SU-DHL-6 (cell line): ENCODE data around the gene D2HGDH.

Experiments used
- H2AFZ ChIP-seq: fragments of 200-600 bp; sonication (generic); 2 replicates; pipeline ENCODE4 v1.6.1; 2014; ENCODE audit warnings: low read depth, mild to moderate bottlenecking, moderate library complexity, mixed read lengths, antibody characterized with exemption, low read length; ENCODE audit not compliant: severe bottlenecking
- H3F3A ChIP-seq: fragments of 200-600 bp; shearing (Covaris generic); 2 replicates; pipeline ENCODE4 v1.6.0; 2016; ENCODE audit warnings: antibody characterized with exemption, mild to moderate bottlenecking; ENCODE audit not compliant: insufficient read depth
- H3K27ac ChIP-seq: fragments of 200-600 bp; sonication (generic); 2 replicates; pipeline ENCODE4 v1.5.1; 2016; ENCODE audit warnings: low read depth, mild to moderate bottlenecking, low read length, moderate library complexity, mixed read lengths
- H3K27me3 ChIP-seq: fragments of 200-600 bp; sonication (generic), shearing (Covaris generic); 2 replicates; pipeline ENCODE4 v1.6.0; 2014; ENCODE audit warnings: mild to moderate bottlenecking, low read length
- H3K36me3 ChIP-seq: fragments of 200-600 bp; sonication (generic); 2 replicates; pipeline ENCODE4 v1.6.1; 2014; ENCODE audit warnings: mild to moderate bottlenecking, low read length, mixed read lengths
- H3K4me2 ChIP-seq: fragments of 300-600, 200-600 bp; shearing (Covaris generic), sonication (generic); 2 replicates; pipeline ENCODE4 v1.6.0; 2014; ENCODE audit warnings: low read length, low read depth, mild to moderate bottlenecking; ENCODE audit not compliant: poor library complexity, severe bottlenecking
- H3K4me3 ChIP-seq: fragments of 200-600 bp; sonication (generic); 2 replicates; pipeline ENCODE4 v1.5.1; 2014; ENCODE audit warnings: antibody characterized with exemption, low read length, mild to moderate bottlenecking, mixed read lengths; ENCODE audit not compliant: insufficient read depth, poor library complexity, severe bottlenecking
- H3K79me2 ChIP-seq: fragments of 200-600 bp; sonication (generic); 2 replicates; pipeline ENCODE4 v1.6.1; 2014; ENCODE audit warnings: mild to moderate bottlenecking, low read length, moderate library complexity; ENCODE audit not compliant: insufficient read depth
- H3K9ac ChIP-seq: fragments of 200-600 bp; sonication (generic); 2 replicates; pipeline ENCODE4 v1.7.0; 2014; ENCODE audit warnings: mild to moderate bottlenecking, low read length
- H3K9me2 ChIP-seq: fragments of 200-600 bp; sonication (generic); replicated peaks from 2 replicates; pipeline ENCODE4 v1.6.1; 2014; ENCODE audit warnings: low read length; ENCODE audit not compliant: insufficient read depth
- H3K9me3 ChIP-seq: fragments of 200-600 bp; sonication (generic); 2 replicates; pipeline ENCODE4 v1.6.1; 2014; ENCODE audit warnings: low read length, mixed read lengths; ENCODE audit not compliant: insufficient read depth
- H4K20me1 ChIP-seq: fragments of 200-600 bp; sonication (generic); 2 replicates; pipeline ENCODE4 v1.6.1; 2014; ENCODE audit warnings: low read depth, mild to moderate bottlenecking, antibody characterized with exemption, low read length, moderate library complexity, mixed read lengths
- CTCF ChIP-seq: fragments of 200-600 bp; sonication (generic); IDR thresholded peaks from one replicate; pipeline ENCODE4 v1.5.1; 2017; ENCODE audit warnings: antibody characterized with exemption, mild to moderate bottlenecking, low read length, moderate library complexity; ENCODE audit not compliant: insufficient read depth, poor library complexity, severe bottlenecking
- EZH2phosphoT487 ChIP-seq: fragments of 200-600 bp; sonication (generic), shearing (Covaris generic); conservative IDR thresholded peaks from 2 replicates; pipeline ENCODE4 v1.6.1; 2018; ENCODE audit warnings: mild to moderate bottlenecking, antibody characterized with exemption, low read length, moderate library complexity, mixed read lengths

The D2HGDH gene

GRCh38 chr2:241743620-241744019 is 9.2 kb downstream of the D2HGDH start:
- no peak overlapping the region for H2AFZ ChIP-seq
- H3K27me3 ChIP-seq: no peaks in the 10 kb centered on the region
- H3F3A ChIP-seq: no peaks in the 10 kb centered on the region
- 0 out of 2 replicates have a peak, but pooled peaks cover 3% of the 10 kb centered on the region for H3K36me3 ChIP-seq
- no peak overlapping the region for H3K9ac ChIP-seq
- no peaks in the 10 kb centered on the region for H4K20me1 ChIP-seq
- no peak overlapping the region for H3K4me2 ChIP-seq
- no peaks in the 10 kb centered on the region; the same call in 1 of the 2 replicates for H3K79me2 ChIP-seq
- no peaks in the 10 kb centered on the region for H3K9me3 ChIP-seq
- H3K27ac ChIP-seq: no peak overlapping the region
- no peak overlapping the region for H3K4me3 ChIP-seq
- no peaks in the 10 kb centered on the region for H3K9me2 ChIP-seq
- TF ChIP-seq EZH2phosphoT487: no peak
- TF ChIP-seq CTCF: no peak

- Histone ChIP-seq H3F3A (no peaks in the 10 kb centered on the region), H3K9ac (no peak overlapping the region), H3K27ac (no peak overlapping the region), H4K20me1 (no peaks in the 10 kb centered on the region), H3K9me3 (no peaks in the 10 kb centered on the region), H3K79me2 (no peaks in the 10 kb centered on the region; the same call in 1 of the 2 replicates), H2AFZ (no peak overlapping the region), H3K4me2 (no peak overlapping the region), H3K4me3 (no peak overlapping the region), H3K27me3 (no peaks in the 10 kb centered on the region), H3K36me3 (0 out of 2 replicates have a peak, but pooled peaks cover 3% of the 10 kb centered on the region), H3K9me2 (no peaks in the 10 kb centered on the region)
- TF ChIP-seq CTCF (no peak), EZH2phosphoT487 (no peak)
Observed at GRCh38 chr2:241744028-241744754, 9.8 kb downstream of the D2HGDH start.

GRCh38 chr2:241745276-241745675 is 10.8 kb downstream of the D2HGDH start:
- Histone ChIP-seq H3K4me2 (no peak overlapping the region), H3K4me3 (no peak overlapping the region), H3K9me3 (no peaks in the 10 kb centered on the region), H4K20me1 (no peaks in the 10 kb centered on the region), H3F3A (no peaks in the 10 kb centered on the region), H3K27me3 (no peaks in the 10 kb centered on the region), H3K9ac (no peak overlapping the region), H3K27ac (no peak overlapping the region), H3K36me3 (0 out of 2 replicates have a peak, but pooled peaks cover 3% of the 10 kb centered on the region), H2AFZ (no peak overlapping the region), H3K79me2 (no peaks in the 10 kb centered on the region; the same call in 1 of the 2 replicates), H3K9me2 (no peaks in the 10 kb centered on the region)
- TF ChIP-seq EZH2phosphoT487 (no peak), CTCF (no peak)
